Activated T-cell treated with anti-CD3 and anti-CD28 coated beads for 48 hours (primary cell): ENCODE data around the gene PRAMEF20.

Source experiments
- DNase-seq: peaks from one replicate; pipeline ENCODE4 v3.0.0-alpha.2; 2020; ENCODE audit warnings: low read depth

The PRAMEF20 gene

GRCh38 chr1:13462682-13463081 is 52.4 kb downstream of the PRAMEF20 start:
- DNase-seq: no peak

- DNase-seq: no peak
Observed at GRCh38 chr1:13465515-13465914, 55.3 kb downstream of the PRAMEF20 start.

- DNase-seq: no peak
Observed at GRCh38 chr1:13469343-13469742, 59.1 kb downstream of the PRAMEF20 start.
